Panc1 (cell line): ENCODE data around the gene SALL4. TPM values are rescaled to one million over a fixed set of nuclear protein-coding genes. Genes with fewer than 3 reads are reported as not detected.
"Not testable (repeated sequence)": the region's sequence is repeated elsewhere in the genome, so short reads cannot be mapped to it uniquely, and the experiment has no call there.

Source experiments
- ATAC-seq: fragments of 200-7000 bp; cut with Tn5 transposase; 2 replicates; pipeline ENCODE4 v1.9.1; 2020; ENCODE audit warnings: mild to moderate bottlenecking, moderate library complexity
- BruUV-seq: library from RNA; stranded (reverse); fragments of 400-500 nt; replicated peaks from 2 replicates; lab custom pipeline; 2021; lab: Mats Ljungman, UMichigan
- CTCF ChIA-PET: fragments of 300-600 bp; sonication (Branson Sonifier 250); formaldehyde crosslinking; loops from one replicate; lab custom pipeline; 2022; ENCODE audit warnings: antibody characterized with exemption; lab: Charles Lee
- POLR2A ChIA-PET: fragments of 300-600 bp; sonication (Branson Sonifier 250); formaldehyde crosslinking; loops from one replicate; lab custom pipeline; 2022; ENCODE audit warnings: antibody characterized with exemption; lab: Charles Lee
- DNase-seq: peaks from one replicate; pipeline ENCODE4 v3.0.0-alpha.2; 2010; ENCODE audit warnings: low read depth, low spot score
- H3K27ac ChIP-seq: 2 replicates; pipeline ENCODE4 v1.5.1; 2011; ENCODE audit warnings: mild to moderate bottlenecking, low read length, inconsistent platforms
- H3K27me3 ChIP-seq: fragments of 200-500 bp; sonication (Bioruptor generic); 2 replicates; pipeline ENCODE4 v1.6.0; 2014; ENCODE audit warnings: low read length, inconsistent platforms; ENCODE audit not compliant: control insufficient read depth, insufficient read depth
- H3K36me3 ChIP-seq: fragments of 200-500 bp; sonication (Bioruptor generic); 2 replicates; pipeline ENCODE4 v1.5.1; 2014; ENCODE audit warnings: inconsistent platforms, mild to moderate bottlenecking, low read length, moderate library complexity; ENCODE audit not compliant: control insufficient read depth, insufficient read depth
- H3K4me1 ChIP-seq: 2 replicates; pipeline ENCODE4 v1.5.1; 2011; ENCODE audit warnings: inconsistent platforms, mild to moderate bottlenecking, low read length, moderate library complexity; ENCODE audit not compliant: control insufficient read depth, insufficient read depth
- H3K4me3 ChIP-seq, 2 experiments: 2 replicates each; pipeline ENCODE4 v1.5.1; 2011 to 2012; ENCODE audit warnings: low read depth in 2 of 2, low read length in 2 of 2, mild to moderate bottlenecking in 2 of 2, inconsistent platforms in 1 of 2, moderate library complexity in 1 of 2
- H3K9me3 ChIP-seq: fragments of 200-500 bp; sonication (Bioruptor generic); 2 replicates; pipeline ENCODE4 v1.5.1; 2014; ENCODE audit warnings: low read depth, mild to moderate bottlenecking, inconsistent platforms, low read length, moderate library complexity; ENCODE audit not compliant: control insufficient read depth, insufficient read depth
- CTCF ChIP-seq: fragments of 450-650 bp; IDR thresholded peaks from 2 replicates; pipeline ENCODE4 v1.5.1; 2017; ENCODE audit warnings: mild to moderate bottlenecking
- POLR2AphosphoS5 ChIP-seq: IDR thresholded peaks from 2 replicates; pipeline ENCODE4 v1.6.1; 2012; ENCODE audit warnings: mild to moderate bottlenecking, low read depth, low read length, moderate library complexity
- REST ChIP-seq, 2 experiments: IDR thresholded peaks; 2 replicates each; pipeline ENCODE4 v1.6.1; 2011 to 2012; ENCODE audit warnings: low read depth in 2 of 2, control low read depth in 1 of 2, low read length in 1 of 2, mild to moderate bottlenecking in 1 of 2, moderate library complexity in 1 of 2; ENCODE audit not compliant: insufficient read depth in 1 of 2
- SIN3A ChIP-seq: IDR thresholded peaks from 2 replicates; pipeline ENCODE4 v1.6.1; 2012; ENCODE audit warnings: low read depth, mild to moderate bottlenecking, low read length, moderate library complexity, borderline replicate concordance; ENCODE audit not compliant: insufficient read depth
- TCF7L2 ChIP-seq: IDR thresholded peaks from 2 replicates; pipeline ENCODE4 v1.6.1; 2011; ENCODE audit warnings: mild to moderate bottlenecking, low read depth, low read length, inconsistent platforms
- in situ Hi-C: cut with HindIII; loops from 2 replicates; pipeline ENCODE4 v1.10.0; 2016; ENCODE audit warnings: low sequenced_read_pairs, low pct_unique_long_range_greater_than_20kb
- intact Hi-C: fragments of 100-400 bp; cut with micrococcal nuclease; formaldehyde crosslinking; loops from one replicate; pipeline ENCODE4 v1.10.0; 2022; ENCODE audit not compliant: unreplicated experiment
- total RNA-seq: library from RNA; stranded (reverse); gene quantifications from one replicate; pipeline ENCODE4 v1.2.1, GENCODE V29; 2021; ENCODE audit not compliant: unreplicated experiment

The SALL4 gene
- total RNA-seq, 1 experiment from 2014 or later: 1.6 TPM

GRCh38 chr20:51784299-51784698, 18.0 kb downstream of the SALL4 start:
- no peak for TF ChIP-seq CTCF
- no peak for TF ChIP-seq TCF7L2
- no peak for TF ChIP-seq REST (IDR thresholded peaks at IDR 0.05; ENCODE audit: insufficient read depth in 1 of 2, low read depth in 2 of 2, low read length in 1 of 2)
- no peak for TF ChIP-seq POLR2AphosphoS5
- TF ChIP-seq SIN3A: no peak
- DNase-seq: no peak
- no TSS peak for BruUV-seq
- Histone ChIP-seq H3K9me3 (no peaks in the 10 kb centered on the region), H3K4me1 (no peaks in the 10 kb centered on the region), H3K4me3 (no peak overlapping the region), H3K36me3 (no peaks in the 10 kb centered on the region), H3K27me3 (no peaks in the 10 kb centered on the region; the same call in 1 of the 2 replicates), H3K27ac (no peak overlapping the region)
- POLR2A ChIA-PET: no interaction called here
- intact Hi-C loops (no loop called here), in situ Hi-C loops (no loop called here)
- CTCF ChIA-PET: no interaction called here
- ATAC-seq: no peak

- BruUV-seq, intact Hi-C loops, H3K4me1 ChIP-seq, in situ Hi-C loops, H3K36me3 ChIP-seq, POLR2A ChIA-PET, ATAC-seq, H3K9me3 ChIP-seq, DNase-seq, H3K27ac ChIP-seq, H3K27me3 ChIP-seq, H3K4me3 ChIP-seq: not testable (repeated sequence)
- CTCF ChIA-PET: interaction anchor here (0.6 kb wide), 1 partner anchor 31 kb away, joined by 5 read pairs; no protein-coding TSS in a partner anchor
Measured at GRCh38 chr20:51778229-51778759, 24.0 kb downstream of the SALL4 start.

- no peak for TF ChIP-seq TCF7L2
- no peak for TF ChIP-seq CTCF
- TF ChIP-seq SIN3A: no peak
- TF ChIP-seq REST (IDR thresholded peaks at IDR 0.05; ENCODE audit: insufficient read depth in 1 of 2, low read depth in 2 of 2, low read length in 1 of 2): no peak
- no peak for TF ChIP-seq POLR2AphosphoS5
- Histone ChIP-seq H3K4me1 (no peaks in the 10 kb centered on the region), H3K36me3 (no peaks in the 10 kb centered on the region), H3K27me3 (no peaks in the 10 kb centered on the region), H3K27ac (no peak overlapping the region), H3K9me3 (no peaks in the 10 kb centered on the region), H3K4me3 (no peak overlapping the region)
- ATAC-seq (no peak), DNase-seq (no peak)
- ChIA-PET CTCF (interaction anchor here (0.7 kb wide), 1 partner anchor 153 kb away, joined by 4 read pairs; no protein-coding TSS in a partner anchor), POLR2A (interaction anchor here (0.6 kb wide), 2 partner anchors 74 to 187 kb away, joined by 3 read pairs; no protein-coding TSS in a partner anchor)
- in situ Hi-C loops: no loop called here
- BruUV-seq: no TSS peak
- intact Hi-C loops: no loop called here
Measured at GRCh38 chr20:51775241-51775640, 27.1 kb downstream of the SALL4 start.
